HG02981 (cell line): ENCODE data around the gene PASD1.

Experiments
- ATAC-seq: cut with Tn5 transposase; IDR thresholded peaks from one replicate; pipeline ENCODE4 v1.9.1; 2021; ENCODE audit warnings: mild to moderate bottlenecking, moderate library complexity; ENCODE audit not compliant: unreplicated experiment

PASD1 gene

GRCh38 chrX:151701071-151701470 is 137.6 kb downstream of the PASD1 start:
- no peak for ATAC-seq

GRCh38 chrX:151701531-151701930 is 138.1 kb downstream of the PASD1 start:
- no peak for ATAC-seq

- ATAC-seq, result no peak
These were observed 138.7 kb downstream of the PASD1 start for GRCh38 chrX:151702026-151702714.

- no peak for ATAC-seq
These were observed 139.4 kb downstream of the PASD1 start for GRCh38 chrX:151702741-151703340.

GRCh38 chrX:151703487-151703886 is 140.0 kb downstream of the PASD1 start:
- ATAC-seq, result no peak

- ATAC-seq, result no peak
These were observed 140.7 kb downstream of the PASD1 start for GRCh38 chrX:151704041-151704663.

- ATAC-seq, result no peak
These were observed 145.3 kb downstream of the PASD1 start for GRCh38 chrX:151708821-151709220.

- no peak for ATAC-seq
These were observed 147.0 kb downstream of the PASD1 start for GRCh38 chrX:151710457-151710856.

GRCh38 chrX:151711154-151711553 is 147.7 kb downstream of the PASD1 start:
- ATAC-seq, result no peak

- no peak for ATAC-seq
These were observed 148.3 kb downstream of the PASD1 start for GRCh38 chrX:151711787-151712186.

GRCh38 chrX:151712253-151712652 is 148.8 kb downstream of the PASD1 start:
- ATAC-seq, result no peak

GRCh38 chrX:151713849-151714248 is 150.4 kb downstream of the PASD1 start:
- ATAC-seq, result no peak

GRCh38 chrX:151714362-151714761 is 150.9 kb downstream of the PASD1 start:
- ATAC-seq, result no peak

- no peak for ATAC-seq
These were observed 152.3 kb downstream of the PASD1 start, which contains the start of gene FATE1 for GRCh38 chrX:151715752-151716151. Gene FATE1 (plus strand): TSS chrX:151716035. CDS start chrX:151716120, 85 bp downstream.

- no peak for ATAC-seq
These were observed 158.9 kb downstream of the PASD1 start for GRCh38 chrX:151722241-151722846.

- no peak for ATAC-seq
These were observed 159.8 kb downstream of the PASD1 start for GRCh38 chrX:151723156-151723760.

GRCh38 chrX:151724563-151725337 is 161.3 kb downstream of the PASD1 start:
- ATAC-seq, result no peak

GRCh38 chrX:151725338-151725614 is 161.8 kb downstream of the PASD1 start:
- no peak for ATAC-seq
